Measurements from ENCODE around the gene CAPN14.

Gene CAPN14

DNA sequence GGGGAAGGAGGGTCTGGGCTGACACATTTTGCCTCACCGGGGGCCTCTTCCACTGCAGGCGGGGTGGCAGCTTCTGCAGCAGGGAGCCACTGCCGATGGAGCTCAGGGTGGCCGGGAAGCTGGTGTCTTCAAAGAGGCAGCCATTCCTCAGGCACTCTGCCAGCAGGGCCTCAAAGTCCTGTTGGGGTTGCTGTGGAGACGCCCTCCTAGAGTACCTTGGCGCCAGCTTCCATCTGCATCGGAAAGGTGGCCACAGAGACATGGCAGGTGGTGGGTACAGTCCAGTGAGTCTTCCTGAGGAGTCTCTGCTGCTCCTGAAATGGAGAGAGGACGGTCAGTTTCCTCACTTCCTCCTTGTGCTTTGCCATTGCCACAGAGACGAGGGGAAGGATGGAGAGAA is 12.1 kb downstream of the CAPN14 start:
- TF ChIP-seq, protein P1, sequence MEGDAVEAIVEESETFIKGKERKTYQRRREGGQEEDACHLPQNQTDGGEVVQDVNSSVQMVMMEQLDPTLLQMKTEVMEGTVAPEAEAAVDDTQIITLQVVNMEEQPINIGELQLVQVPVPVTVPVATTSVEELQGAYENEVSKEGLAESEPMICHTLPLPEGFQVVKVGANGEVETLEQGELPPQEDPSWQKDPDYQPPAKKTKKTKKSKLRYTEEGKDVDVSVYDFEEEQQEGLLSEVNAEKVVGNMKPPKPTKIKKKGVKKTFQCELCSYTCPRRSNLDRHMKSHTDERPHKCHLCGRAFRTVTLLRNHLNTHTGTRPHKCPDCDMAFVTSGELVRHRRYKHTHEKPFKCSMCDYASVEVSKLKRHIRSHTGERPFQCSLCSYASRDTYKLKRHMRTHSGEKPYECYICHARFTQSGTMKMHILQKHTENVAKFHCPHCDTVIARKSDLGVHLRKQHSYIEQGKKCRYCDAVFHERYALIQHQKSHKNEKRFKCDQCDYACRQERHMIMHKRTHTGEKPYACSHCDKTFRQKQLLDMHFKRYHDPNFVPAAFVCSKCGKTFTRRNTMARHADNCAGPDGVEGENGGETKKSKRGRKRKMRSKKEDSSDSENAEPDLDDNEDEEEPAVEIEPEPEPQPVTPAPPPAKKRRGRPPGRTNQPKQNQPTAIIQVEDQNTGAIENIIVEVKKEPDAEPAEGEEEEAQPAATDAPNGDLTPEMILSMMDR (IDR thresholded peaks at IDR 0.05; ENCODE audit: insufficient read depth, low read length, missing control alignments) = no peak
- H3K4me3 ChIP-seq (ENCODE audit: low read depth, low read length) = no peak overlapping the region
- CTCF ChIA-PET = no interaction called here
- no peak for DNase-seq (ENCODE audit: low read depth, low spot score)
- POLR2A ChIA-PET = no interaction called here

DNA sequence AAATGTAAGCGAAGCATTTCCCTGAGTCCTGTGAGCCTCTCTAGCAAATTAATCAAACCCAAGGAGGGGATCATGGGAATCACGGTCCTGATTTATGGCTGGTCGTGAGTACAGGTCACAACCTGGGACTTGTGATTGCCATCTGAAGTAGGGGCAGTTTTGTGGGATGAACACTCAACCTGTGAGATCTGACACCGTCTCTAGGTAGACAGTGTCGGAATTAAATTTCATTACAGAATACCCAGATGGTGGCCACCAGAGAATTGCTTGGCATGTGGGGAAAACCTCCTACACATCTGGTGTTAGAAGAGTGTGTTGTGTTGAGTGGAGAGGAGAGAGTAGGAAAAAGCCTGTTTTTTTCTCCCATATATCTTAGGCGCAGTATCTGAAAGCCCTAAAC is 12.5 kb downstream of the CAPN14 start:
- no peak overlapping the region for H3K4me3 ChIP-seq (ENCODE audit: low read depth, low read length)
- no peak for DNase-seq (ENCODE audit: low read depth, low spot score)
- TF ChIP-seq, protein P1 (IDR thresholded peaks at IDR 0.05; ENCODE audit: insufficient read depth, low read length, missing control alignments) = no peak
- ChIA-PET POLR2A (no interaction called here), CTCF (interaction anchor here (0.6 kb wide), 1 partner anchor 129 kb away, joined by 3 read pairs; no protein-coding TSS in a partner anchor)

- TF ChIP-seq, protein P1 (IDR thresholded peaks at IDR 0.05; ENCODE audit: insufficient read depth, low read length, missing control alignments) = no peak
- CTCF ChIA-PET = interaction anchor here (0.6 to 1.5 kb wide), 3 partner anchors 10 to 121 kb away, joined by 3 to 4 read pairs (median 3); partner anchors contain the start of gene CAPN14
Observed at GRCh38 chr2:31203916-31204315, 13.4 kb downstream of the CAPN14 start.

GRCh38 chr2:31202833-31203232 is 14.5 kb downstream of the CAPN14 start:
- ChIA-PET CTCF (interaction anchor here (1.4 to 1.5 kb wide), 2 partner anchors 9 to 14 kb away, joined by 3 to 4 read pairs; partner anchors contain the start of gene CAPN14), POLR2A (no interaction called here)
- TF ChIP-seq, protein P1 (IDR thresholded peaks at IDR 0.05; ENCODE audit: insufficient read depth, low read length, missing control alignments) = no peak
- no peak for DNase-seq (ENCODE audit: low read depth, low spot score)
- H3K4me3 ChIP-seq (ENCODE audit: low read depth, low read length) = no peak overlapping the region

More at GRCh38 chr2:31203916-31204315, 13.4 kb downstream of the CAPN14 start:
- no peak for DNase-seq (ENCODE audit: low read depth, low spot score)
- H3K4me3 ChIP-seq (ENCODE audit: low read depth, low read length) = no peak overlapping the region
- POLR2A ChIA-PET = no interaction called here

DNA sequence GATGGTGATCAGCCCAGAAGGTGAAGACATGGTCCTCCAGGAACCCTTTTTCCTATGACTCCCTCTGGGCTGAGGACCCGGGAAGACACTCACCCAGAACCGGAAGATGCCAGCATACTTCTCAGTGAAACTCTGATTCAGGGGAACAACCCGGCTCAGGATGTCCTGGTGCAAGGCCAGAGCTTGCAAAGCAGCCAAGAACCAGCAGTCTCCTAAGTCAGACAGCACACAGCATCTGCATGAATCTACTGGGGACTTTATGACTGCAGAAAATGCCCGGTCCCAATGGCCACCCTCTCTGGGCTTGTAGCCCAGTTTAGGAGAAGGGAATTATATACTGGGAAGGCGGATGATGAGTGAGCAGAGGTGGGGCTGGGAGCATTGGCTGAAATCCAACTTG is 15.3 kb downstream of the CAPN14 start:
- DNase-seq (ENCODE audit: low read depth, low spot score) = no peak
- ChIA-PET CTCF (no interaction called here), POLR2A (no interaction called here)
- TF ChIP-seq, protein P1 (IDR thresholded peaks at IDR 0.05; ENCODE audit: insufficient read depth, low read length, missing control alignments) = no peak
- H3K4me3 ChIP-seq (ENCODE audit: low read depth, low read length) = no peak overlapping the region

DNA sequence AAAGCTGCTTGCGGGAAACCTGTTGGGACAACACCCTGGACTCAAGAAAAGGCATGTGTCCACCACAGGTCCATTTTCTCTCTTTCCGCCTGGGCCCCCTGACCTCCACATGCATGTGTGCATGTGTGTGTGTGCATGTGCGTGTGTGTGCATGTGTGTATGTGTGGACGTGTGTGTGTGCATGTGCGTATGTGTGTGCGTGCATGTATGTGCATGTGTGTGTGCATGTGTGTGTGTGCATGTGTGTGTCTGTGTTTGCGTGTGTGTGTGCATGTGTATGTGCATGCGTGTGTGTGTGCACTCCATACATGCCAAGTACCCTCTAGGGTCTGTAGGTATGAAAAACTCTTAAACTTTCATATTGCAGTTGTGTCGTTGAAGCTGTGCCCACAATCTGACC is 16.3 kb downstream of the CAPN14 start:
- DNase-seq (ENCODE audit: low read depth, low spot score) = no peak
- no peak overlapping the region for H3K4me3 ChIP-seq (ENCODE audit: low read depth, low read length)
- TF ChIP-seq, protein P1 (IDR thresholded peaks at IDR 0.05; ENCODE audit: insufficient read depth, low read length, missing control alignments) = no peak
- ChIA-PET POLR2A (no interaction called here), CTCF (interaction anchor here (1.7 kb wide), 1 partner anchor 133 kb away, joined by 6 read pairs; no protein-coding TSS in a partner anchor)
